SK-N-MC (cell line): ENCODE measurements around the gene DHX30.
"Not testable (repeated sequence)": the region's sequence is repeated elsewhere in the genome, so short reads cannot be mapped to it uniquely, and the experiment has no call there.

Source experiments
- DNase-seq: peaks from one replicate; pipeline ENCODE4 v3.0.0-alpha.2; 2011; ENCODE audit warnings: low read depth, low spot score
- H3K27ac ChIP-seq: fragments of 200-600 bp; sonication (generic); 2 replicates; pipeline ENCODE4 v1.5.1; 2016; ENCODE audit warnings: mixed run types
- H3K36me3 ChIP-seq: fragments of 200-600 bp; sonication (generic); 2 replicates; pipeline ENCODE4 v1.6.1; 2017; ENCODE audit warnings: antibody characterized with exemption, low read length, mixed read lengths; ENCODE audit not compliant: insufficient read depth
- H3K4me3 ChIP-seq: fragments of 200-600 bp; sonication (generic); 2 replicates; pipeline ENCODE4 v1.5.1; 2016
- H3K9ac ChIP-seq: fragments of 200-600 bp; sonication (generic); 2 replicates; pipeline ENCODE4 v1.8.0; 2017; ENCODE audit warnings: mixed run types, mixed read lengths; ENCODE audit not compliant: insufficient read length
- H3K9me3 ChIP-seq: fragments of 200-600 bp; sonication (generic); 2 replicates; pipeline ENCODE4 v1.6.1; 2017; ENCODE audit warnings: low read depth, mild to moderate bottlenecking, antibody characterized with exemption, low read length, moderate library complexity, mixed read lengths
- EZH2 ChIP-seq: fragments of 200-600 bp; sonication (generic); IDR thresholded peaks from one replicate; pipeline ENCODE4 v1.6.1; 2017; ENCODE audit warnings: antibody characterized with exemption
- FOXP2 ChIP-seq: optimal IDR thresholded peaks from 2 replicates; pipeline ENCODE3; 2011; ENCODE audit warnings: mild to moderate bottlenecking, moderate library complexity; ENCODE audit not compliant: insufficient read depth; ENCODE audit errors: extremely low read length, control extremely low read depth
- POLR2AphosphoS5 ChIP-seq: IDR thresholded peaks from 2 replicates; pipeline ENCODE4 v1.6.1; 2012; ENCODE audit warnings: mild to moderate bottlenecking, low read depth, low read length, borderline replicate concordance

Gene DHX30, protein sequence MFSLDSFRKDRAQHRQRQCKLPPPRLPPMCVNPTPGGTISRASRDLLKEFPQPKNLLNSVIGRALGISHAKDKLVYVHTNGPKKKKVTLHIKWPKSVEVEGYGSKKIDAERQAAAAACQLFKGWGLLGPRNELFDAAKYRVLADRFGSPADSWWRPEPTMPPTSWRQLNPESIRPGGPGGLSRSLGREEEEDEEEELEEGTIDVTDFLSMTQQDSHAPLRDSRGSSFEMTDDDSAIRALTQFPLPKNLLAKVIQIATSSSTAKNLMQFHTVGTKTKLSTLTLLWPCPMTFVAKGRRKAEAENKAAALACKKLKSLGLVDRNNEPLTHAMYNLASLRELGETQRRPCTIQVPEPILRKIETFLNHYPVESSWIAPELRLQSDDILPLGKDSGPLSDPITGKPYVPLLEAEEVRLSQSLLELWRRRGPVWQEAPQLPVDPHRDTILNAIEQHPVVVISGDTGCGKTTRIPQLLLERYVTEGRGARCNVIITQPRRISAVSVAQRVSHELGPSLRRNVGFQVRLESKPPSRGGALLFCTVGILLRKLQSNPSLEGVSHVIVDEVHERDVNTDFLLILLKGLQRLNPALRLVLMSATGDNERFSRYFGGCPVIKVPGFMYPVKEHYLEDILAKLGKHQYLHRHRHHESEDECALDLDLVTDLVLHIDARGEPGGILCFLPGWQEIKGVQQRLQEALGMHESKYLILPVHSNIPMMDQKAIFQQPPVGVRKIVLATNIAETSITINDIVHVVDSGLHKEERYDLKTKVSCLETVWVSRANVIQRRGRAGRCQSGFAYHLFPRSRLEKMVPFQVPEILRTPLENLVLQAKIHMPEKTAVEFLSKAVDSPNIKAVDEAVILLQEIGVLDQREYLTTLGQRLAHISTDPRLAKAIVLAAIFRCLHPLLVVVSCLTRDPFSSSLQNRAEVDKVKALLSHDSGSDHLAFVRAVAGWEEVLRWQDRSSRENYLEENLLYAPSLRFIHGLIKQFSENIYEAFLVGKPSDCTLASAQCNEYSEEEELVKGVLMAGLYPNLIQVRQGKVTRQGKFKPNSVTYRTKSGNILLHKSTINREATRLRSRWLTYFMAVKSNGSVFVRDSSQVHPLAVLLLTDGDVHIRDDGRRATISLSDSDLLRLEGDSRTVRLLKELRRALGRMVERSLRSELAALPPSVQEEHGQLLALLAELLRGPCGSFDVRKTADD

DNA sequence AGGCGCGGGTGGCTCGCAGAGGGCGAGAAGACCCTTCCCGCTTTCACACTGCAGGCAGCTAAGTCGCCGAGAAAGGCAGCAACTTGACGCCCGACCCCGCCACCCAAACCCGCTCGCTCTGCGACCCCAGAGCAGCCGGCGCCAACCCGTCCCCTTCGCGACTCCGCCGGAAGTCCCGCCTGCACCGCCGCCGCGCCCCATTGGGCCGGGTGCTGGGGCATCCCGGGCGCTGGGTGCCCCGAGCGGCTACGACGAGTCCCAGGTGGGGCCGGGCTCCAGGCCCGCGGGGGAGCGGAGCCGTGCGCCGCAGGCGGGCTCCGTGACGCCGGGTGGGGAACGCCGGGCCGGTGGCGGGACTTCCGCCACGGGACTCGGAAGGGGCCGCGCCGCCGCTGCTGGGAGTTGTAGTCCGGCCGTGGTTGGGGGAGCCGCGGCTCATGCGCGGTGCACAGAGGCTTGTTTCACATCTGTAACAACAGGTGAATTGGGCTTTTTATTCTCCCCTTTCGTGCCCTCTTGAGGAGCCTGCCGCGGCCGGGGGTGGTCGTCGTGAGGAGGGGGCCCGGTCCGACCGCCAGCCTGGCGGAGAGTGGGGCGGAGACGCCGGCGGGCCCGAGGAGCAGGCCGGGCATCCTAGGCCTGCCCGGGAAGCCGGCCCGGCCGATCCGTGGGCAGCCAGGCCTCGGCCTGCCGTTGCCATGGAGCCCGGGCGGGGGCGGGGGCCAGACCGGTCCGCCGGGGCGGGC lies at the start of gene DHX30:
TSS of gene DHX30 (plus strand) at position 405 of the 746 bp plus-strand sequence. CDS start 7,546 bp downstream, outside the sequence.
- H3K4me3 ChIP-seq, result peak within 1 kb of the TSS; percentile 83
- peak within 1 kb of the TSS; percentile 85 for H3K9ac ChIP-seq
- peak within 1 kb of the TSS; percentile 80 for H3K27ac ChIP-seq
- TF ChIP-seq POLR2AphosphoS5 (peak; percentile 61; the same call in 1 of the 2 replicates), FOXP2 (no peak)
- no peaks in the 10 kb centered on the region for H3K9me3 ChIP-seq
- H3K36me3 ChIP-seq, result no peaks in the 10 kb centered on the region
- no peak for DNase-seq

DNA sequence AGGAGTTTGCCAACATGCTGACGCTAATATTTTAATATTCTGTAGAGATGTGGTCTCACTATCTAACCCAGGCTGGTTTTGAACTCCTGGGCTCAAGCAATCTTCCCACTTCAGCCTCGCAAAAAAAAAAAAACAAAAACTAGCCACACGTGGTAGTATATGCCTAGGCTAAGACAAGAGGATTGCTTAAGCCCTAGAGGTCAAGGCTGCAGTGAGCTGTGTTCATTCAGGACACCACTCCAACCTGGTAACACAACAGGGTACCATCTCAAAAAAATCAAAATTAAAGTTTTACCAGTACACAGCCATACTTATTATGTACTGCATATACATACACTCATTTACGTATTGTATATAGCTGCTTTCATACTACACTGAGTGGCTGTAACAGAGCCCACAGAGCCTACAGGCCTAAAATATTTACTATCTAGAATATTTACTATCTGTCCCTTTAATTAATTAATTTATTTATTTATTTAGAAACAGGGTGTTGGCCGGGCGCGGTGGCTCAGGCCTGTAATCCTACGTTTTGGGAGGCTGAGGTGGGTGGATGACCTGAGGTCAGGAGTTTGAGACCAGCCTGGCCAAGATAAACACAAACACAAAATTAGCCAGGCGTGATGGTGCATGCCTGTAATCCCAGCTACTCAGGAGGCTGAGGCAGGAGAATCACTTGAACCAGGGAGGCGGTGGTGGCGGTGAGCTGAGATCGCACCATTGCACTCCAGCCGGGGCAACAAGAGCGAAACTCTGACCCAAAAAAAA lies 44.5 kb upstream of the DHX30 start:
- Histone ChIP-seq H3K9me3 (no peaks in the 10 kb centered on the region), H3K4me3 (no peak overlapping the region), H3K27ac (no peak overlapping the region), H3K36me3 (peaks cover 24% of the 10 kb centered on the region), H3K9ac (no peak overlapping the region)
- no peak for DNase-seq
- no peak for TF ChIP-seq EZH2
- TF ChIP-seq FOXP2, result no peak
- TF ChIP-seq POLR2AphosphoS5, result no peak

DNA sequence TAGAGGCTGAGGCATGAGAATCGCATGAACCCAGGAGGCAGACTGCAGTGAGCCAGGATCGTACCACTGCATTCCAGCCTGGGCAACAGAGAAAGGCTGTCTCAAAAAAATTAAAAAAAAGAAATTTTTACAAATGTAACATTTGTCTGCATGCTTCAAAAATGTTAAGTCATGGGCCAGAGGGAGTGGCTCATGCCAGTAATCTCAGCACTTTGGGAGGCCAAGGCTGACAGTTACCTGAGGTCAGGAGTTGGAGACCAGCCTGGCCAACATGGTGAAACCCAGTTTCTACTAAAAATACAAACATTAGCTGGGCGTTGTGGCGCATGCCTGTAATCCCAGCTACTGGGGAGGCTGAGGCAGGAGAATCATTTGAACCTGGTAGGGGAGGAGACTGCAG lies 42.7 kb upstream of the DHX30 start:
- H3K36me3 ChIP-seq, result peaks cover 23% of the 10 kb centered on the region
- not testable (repeated sequence) for H3K9me3 ChIP-seq, H3K9ac ChIP-seq, H3K27ac ChIP-seq, DNase-seq, H3K4me3 ChIP-seq

DNA sequence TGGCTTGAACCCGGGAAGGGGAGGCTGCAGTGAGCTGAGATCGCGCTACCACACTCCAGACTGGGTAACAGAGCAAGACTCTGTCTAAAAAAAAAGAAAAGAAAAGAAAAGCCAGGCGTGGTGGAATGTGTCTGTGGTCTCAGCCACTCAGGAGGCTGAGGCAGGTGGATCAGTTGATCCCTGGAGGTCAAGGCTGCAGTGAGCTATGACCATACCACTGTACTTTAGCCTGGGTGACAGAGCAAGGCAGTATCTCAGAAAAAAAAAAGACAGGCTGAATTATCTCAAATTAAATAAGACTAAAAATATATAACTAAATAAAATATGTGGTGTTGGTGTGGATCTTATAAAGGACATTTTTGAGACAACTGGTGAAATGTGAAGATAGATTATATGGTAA lies 41.9 kb upstream of the DHX30 start:
- TF ChIP-seq EZH2 (no peak), FOXP2 (no peak)
- peaks cover 27% of the 10 kb centered on the region for H3K36me3 ChIP-seq

DNA sequence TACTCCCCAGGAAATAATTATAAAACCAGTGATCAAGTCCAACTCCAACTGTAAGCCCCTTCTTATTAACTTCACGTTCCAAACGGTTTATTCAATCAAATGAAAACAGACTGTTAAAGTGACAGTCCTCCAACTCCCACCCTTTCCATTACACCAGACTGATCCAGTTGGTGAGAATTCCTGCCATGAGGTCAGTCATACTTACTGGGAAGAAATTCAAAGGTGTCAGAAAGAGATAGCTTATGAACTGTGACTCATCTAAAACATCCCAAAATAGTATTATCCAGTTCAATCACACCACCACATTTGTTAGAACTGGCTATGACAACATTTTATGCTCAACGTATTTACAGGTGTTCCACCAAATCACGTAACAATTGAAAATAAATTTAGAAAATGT lies 40.7 kb upstream of the DHX30 start:
- Histone ChIP-seq H3K36me3 (peaks cover 23% of the 10 kb centered on the region; the same call in 1 of the 2 replicates), H3K27ac (no peak overlapping the region; the same call in 1 of the 2 replicates), H3K9ac (no peak overlapping the region), H3K4me3 (no peak overlapping the region), H3K9me3 (no peaks in the 10 kb centered on the region)
- DNase-seq, result no peak
- no peak for TF ChIP-seq POLR2AphosphoS5
- TF ChIP-seq FOXP2, result no peak
- TF ChIP-seq EZH2, result no peak

More for the DNA sequence above, 41.9 kb upstream of the DHX30 start:
- H3K4me3 ChIP-seq, result no peak overlapping the region
- H3K27ac ChIP-seq, result no peak overlapping the region
- no peak for DNase-seq
- H3K9ac ChIP-seq, result no peak overlapping the region
- no peaks in the 10 kb centered on the region for H3K9me3 ChIP-seq

DNA sequence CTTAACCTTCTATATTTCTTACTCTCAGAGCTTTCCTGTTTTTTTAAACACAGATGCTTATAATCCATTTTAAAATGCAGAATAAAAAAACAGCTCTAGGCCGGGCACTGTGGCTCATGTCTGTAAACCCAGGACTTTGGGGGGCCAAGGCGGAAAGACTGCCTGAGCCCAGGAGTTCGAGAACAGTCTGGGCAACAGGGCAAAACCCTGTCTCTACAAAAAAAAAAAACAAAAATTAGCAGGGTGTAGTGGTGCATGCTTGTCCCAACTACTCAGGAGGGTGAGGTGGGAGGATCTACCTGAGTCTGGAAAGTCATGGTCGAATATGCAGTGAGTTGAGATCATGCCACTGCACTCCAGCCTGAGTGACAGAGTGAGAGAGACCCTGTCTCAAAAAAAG lies 36.8 kb upstream of the DHX30 start:
- no peak for DNase-seq
- Histone ChIP-seq H3K4me3 (no peak overlapping the region), H3K9ac (no peak overlapping the region), H3K27ac (no peak overlapping the region), H3K36me3 (peaks cover 26% of the 10 kb centered on the region), H3K9me3 (no peaks in the 10 kb centered on the region)
- no peak for TF ChIP-seq FOXP2
- no peak for TF ChIP-seq EZH2
- TF ChIP-seq POLR2AphosphoS5, result no peak

DNA sequence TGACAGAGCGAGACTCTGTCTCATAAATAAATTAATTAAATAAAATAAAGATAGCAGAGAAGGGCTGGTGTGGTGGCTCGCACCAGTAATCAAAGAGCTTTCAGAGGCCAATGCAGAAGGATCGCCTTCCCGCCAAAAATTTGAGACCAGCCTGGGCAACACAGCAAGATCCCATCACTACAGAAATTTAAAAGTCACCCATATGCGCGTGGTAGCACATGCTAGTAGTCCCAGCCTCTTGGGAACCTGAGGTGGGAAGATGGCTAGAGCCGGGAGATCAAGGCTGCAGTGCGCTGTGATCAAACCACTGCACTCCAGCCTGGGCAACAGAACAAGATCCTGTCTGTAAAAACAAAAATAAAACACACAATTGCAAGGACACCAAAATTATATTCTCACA lies 30.9 kb upstream of the DHX30 start:
- DNase-seq, result no peak
- Histone ChIP-seq H3K36me3 (peaks cover 21% of the 10 kb centered on the region), H3K9me3 (no peaks in the 10 kb centered on the region), H3K27ac (no peak overlapping the region), H3K9ac (no peak overlapping the region), H3K4me3 (no peak overlapping the region)
- TF ChIP-seq FOXP2 (no peak), EZH2 (no peak), POLR2AphosphoS5 (no peak)

DNA sequence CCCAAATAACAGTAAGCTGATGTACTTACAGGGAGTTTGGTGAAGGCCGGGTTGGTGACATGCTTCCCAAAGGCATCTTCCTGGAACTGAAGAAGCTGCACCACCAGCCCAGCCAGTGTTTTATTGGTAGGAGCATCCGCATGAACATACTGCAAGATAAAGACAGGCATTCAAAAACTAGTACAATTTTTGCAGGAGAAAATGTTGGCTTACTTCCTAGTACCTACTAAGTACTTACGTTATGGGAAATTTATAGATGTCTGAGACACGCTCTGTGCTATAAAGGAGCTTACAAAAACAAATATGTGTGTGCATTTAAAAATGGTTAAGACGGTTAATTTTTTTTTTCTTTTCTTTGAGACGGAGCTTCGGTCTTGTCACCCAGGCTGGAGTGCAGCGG lies 30.1 kb upstream of the DHX30 start:
- Histone ChIP-seq H3K27ac (no peak overlapping the region), H3K36me3 (peaks cover 20% of the 10 kb centered on the region), H3K4me3 (no peak overlapping the region), H3K9me3 (no peaks in the 10 kb centered on the region), H3K9ac (no peak overlapping the region)
- TF ChIP-seq POLR2AphosphoS5 (no peak), EZH2 (no peak), FOXP2 (no peak)
- no peak for DNase-seq
